GM18909 (cell line): ENCODE measurements around the gene BNC2.

Source experiments
- ATAC-seq: cut with Tn5 transposase; IDR thresholded peaks from one replicate; pipeline ENCODE4 v1.9.1; 2021; ENCODE audit warnings: mild to moderate bottlenecking; ENCODE audit not compliant: unreplicated experiment, poor library complexity

Gene BNC2

GRCh38 chr9:16645970-16646369 lies 224.5 kb downstream of the BNC2 start:
- no peak for ATAC-seq

DNA sequence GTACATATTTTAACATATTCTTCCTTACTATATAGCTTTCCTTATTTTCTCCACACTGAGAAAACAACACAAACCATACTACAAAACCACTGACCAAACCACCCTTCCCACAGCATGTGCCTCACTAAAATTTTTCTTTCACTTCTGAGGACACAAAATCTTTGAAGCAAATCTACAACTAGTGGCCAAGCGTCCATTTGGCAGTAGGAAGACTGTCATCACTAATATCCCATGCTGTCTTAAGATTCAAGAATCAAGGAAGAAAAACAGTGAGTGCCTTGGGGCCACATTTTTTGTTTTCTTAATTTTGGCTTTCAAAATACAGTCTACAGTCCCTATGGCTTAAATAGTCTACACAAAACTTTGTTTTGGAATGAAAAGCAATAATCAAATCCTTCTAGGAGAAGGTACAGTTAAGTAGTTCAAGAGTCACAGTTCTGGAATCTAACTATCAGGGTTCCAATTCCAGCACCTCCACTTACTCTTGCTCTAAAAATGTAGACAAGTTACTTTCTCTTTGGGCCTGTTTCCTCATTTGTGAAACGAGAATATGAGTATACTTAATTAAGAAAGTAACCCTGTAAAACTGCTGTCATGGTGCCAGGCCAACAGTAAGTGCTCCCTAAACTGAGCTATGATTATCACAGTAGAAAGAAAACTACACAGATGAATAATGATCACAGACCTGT lies 227.9 kb downstream of the BNC2 start:
- ATAC-seq, result no peak

GRCh38 chr9:16640649-16641048 lies 229.8 kb downstream of the BNC2 start:
- ATAC-seq, result no peak

- no peak for ATAC-seq
These were observed 230.8 kb downstream of the BNC2 start for GRCh38 chr9:16639644-16640043.

DNA sequence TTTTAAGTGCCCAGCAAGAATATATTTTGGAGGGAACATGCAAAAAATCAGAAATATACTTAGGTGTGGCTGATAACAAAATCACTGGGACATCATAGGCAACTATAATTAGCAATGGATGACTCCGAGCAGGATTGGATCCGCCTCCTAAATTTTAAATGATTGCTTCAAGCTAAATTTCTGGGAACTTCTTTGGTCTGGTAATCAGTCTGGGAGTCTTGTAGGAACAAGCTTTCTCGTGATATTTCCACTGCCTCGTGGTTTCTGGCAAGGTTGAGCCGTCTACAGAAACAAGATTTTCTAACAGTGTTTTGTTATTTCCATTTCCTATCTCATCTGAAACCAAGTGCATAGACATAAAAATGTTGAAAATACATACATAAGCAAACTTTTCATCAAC lies 232.6 kb downstream of the BNC2 start:
- ATAC-seq, result no peak

DNA sequence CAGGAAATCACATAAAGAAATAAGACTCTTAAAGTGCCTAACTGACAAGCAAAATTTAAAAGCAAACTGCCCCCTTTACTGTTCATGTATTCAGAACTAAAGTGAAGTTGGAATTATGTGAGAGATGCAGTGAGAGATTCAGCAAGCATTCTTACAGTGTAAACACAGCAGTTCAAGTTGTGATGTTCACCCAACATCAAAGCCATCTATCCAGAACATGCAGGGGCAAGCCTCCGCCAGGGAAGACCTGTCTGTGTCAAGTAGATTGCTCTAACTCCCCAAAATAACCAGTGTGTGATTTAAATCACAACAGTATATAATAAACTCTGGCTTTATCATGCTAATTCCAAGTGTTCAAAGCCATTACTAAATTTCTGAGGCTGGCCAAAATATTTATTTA lies 233.3 kb downstream of the BNC2 start:
- ATAC-seq, result no peak

- ATAC-seq, result no peak
These were observed 236.7 kb downstream of the BNC2 start for GRCh38 chr9:16633794-16634193.

GRCh38 chr9:16628413-16628812 lies 242.1 kb downstream of the BNC2 start:
- no peak for ATAC-seq

- no peak for ATAC-seq
These were observed 242.5 kb downstream of the BNC2 start for GRCh38 chr9:16627967-16628366.

- no peak for ATAC-seq
These were observed 242.9 kb downstream of the BNC2 start for GRCh38 chr9:16627521-16627920.

DNA sequence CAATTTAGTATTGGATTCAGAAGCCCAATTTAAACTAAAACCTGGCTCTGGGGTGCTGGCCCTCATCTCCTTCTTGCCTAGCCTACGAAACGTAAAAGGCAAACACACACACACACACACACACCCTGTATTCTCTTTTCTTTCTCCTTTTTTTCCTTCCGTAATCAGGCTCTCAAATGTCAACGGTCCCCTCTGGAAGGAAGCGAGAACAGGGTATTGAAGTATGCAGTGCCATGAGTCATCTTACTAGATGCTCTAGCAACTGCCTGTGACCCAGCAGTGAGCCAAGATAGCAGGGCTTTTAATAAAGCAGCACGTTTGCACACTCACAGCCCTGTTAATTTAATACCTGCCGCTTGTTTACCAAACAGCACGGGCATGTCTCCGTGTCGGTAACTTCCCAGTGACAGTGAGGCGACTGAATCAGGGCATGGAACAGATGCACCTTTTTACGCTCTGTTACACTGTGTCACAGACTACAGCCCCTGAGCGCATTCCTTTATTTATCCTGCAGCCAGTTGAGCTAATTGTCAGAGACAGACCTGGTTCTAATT lies 243.8 kb downstream of the BNC2 start:
- no peak for ATAC-seq

DNA sequence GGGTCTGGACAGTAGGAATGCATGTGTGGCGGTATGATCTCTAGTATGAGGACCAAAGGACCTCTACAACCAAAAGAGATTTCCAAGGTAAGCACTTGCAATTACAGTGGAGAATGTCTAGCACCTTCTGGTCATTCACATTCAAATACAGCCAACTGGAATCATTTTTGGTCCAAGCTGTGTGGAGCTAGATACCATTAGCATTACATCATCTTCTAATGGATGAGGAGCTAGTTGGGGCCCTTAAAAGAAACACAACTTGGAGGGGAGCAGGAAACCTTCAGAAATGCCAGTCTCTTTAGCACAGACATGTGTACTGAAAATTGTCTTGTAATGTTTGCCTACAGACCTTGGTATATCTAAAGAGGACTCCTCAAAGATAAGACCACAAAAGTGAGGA lies 244.7 kb downstream of the BNC2 start:
- no peak for ATAC-seq

DNA sequence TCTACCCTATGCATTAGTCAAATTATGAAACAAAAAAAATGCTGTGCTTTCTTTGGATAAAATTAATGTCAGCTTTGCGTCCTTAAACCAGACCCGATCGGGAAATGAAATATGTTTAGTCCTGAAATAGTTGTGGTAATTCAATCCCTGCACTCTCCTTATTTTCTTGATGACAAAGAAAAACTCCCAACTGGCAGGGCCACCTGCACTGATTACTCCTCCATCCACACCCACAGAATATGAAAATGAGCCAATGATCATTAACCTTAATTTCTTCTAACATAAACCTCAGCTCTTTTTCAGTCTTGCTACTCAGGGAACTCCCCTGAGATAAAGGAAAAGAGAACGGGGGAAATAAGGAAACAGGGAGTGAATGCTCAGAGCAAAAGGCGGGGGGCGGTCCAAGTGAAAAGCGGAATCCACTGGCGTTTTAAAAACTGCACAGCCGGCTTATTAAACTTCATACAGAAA lies 245.3 kb downstream of the BNC2 start:
- ATAC-seq, result no peak

- no peak for ATAC-seq
These were observed 245.7 kb downstream of the BNC2 start for GRCh38 chr9:16624744-16625117.

DNA sequence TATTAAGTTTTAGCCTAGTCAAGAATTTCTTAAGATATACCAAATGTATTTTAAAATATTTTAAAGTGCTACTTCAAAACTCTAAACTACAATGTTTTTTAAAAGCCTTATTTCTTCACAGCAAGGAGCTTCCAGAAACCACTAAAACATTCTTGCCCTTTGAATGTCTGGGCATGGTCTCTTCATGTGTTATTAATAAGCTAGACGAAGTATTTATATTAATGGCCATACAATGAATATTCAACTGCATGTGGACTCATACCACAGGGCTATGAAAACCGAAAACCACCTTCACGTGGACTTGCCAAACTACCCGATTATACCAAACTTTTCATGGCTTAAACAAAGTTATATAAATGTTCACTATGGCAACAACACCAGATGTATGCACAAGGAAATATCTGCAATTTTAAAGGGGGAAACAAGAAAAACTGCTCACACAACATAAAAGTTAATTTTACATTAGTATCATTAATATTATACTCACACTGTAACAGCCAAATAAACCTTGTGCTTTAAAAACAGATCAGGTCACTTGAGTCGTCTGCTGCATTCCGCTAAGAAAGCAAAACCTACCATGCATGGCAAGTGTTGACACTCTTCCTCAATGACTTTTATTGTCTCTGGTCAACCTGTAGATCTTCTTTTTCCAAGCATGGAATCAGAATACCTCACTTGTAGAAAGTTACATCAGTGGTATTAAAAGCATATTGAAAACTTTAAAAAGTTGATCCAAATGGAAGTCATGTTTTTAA lies 246.3 kb downstream of the BNC2 start:
- no peak for ATAC-seq

DNA sequence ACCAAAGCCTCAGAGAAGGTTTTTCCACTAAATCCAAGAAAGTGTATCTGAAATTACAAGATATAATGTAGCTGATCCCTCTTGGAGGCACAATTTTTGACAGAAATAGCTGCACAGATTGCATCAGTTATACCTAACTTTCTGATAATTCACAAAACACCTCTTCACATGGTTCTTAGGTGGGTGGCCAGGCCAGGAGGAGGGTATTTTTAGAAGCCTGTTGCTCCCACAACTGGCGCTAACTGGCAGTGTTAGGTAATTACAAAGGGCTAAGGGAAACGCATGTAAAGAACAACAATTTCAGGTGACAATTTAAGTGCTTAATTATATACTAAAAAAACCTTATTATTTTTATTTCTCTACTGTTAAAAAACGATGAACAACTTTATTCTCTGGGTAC lies 247.9 kb downstream of the BNC2 start:
- ATAC-seq, result no peak

DNA sequence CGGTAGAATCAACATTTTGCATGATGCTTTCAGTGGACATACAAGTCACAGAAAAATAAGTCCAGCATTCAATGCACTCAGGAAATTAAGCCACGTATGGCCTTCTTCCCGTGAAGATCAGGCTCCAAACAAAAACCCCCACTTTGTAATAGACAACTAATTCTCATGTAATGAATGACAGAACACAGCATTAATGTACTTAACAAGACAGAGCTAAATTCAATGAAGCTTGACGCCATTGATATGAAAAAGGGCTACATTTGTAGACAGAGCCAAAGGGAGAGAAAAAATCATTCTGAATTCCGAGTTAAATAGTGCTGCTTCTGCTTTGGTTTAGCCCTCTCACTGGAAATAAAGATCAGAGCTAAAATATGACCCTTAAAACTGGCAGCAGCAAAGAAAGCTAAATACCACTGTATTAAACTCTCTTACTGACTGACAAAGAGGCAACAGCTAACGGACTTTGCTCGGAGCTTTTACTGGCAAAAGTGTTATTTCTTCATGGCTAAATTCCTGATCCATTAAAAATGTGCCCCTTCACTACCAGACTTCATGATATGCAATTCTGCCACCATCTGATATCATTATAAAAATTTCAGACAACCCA lies 250.5 kb downstream of the BNC2 start:
- no peak for ATAC-seq

DNA sequence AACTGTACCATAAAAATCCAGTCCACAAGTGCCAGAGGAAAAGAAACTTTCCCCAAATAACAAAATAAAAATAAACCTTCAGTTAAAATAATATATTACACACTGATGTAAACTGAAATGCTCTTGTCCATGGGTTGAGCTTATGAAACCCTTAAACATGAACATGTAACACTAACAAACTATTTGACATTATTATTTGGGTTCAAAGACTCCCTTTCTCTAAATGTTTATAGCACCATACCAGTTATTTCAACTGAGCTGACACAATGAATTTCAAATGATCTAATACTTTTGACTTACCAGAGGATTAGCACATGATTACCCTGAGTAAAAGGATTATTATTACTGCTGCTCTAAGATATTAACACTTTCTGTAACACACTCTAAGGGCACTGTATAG lies 251.1 kb downstream of the BNC2 start:
- ATAC-seq, result no peak

GRCh38 chr9:16618524-16618923 lies 251.9 kb downstream of the BNC2 start:
- ATAC-seq, result no peak

DNA sequence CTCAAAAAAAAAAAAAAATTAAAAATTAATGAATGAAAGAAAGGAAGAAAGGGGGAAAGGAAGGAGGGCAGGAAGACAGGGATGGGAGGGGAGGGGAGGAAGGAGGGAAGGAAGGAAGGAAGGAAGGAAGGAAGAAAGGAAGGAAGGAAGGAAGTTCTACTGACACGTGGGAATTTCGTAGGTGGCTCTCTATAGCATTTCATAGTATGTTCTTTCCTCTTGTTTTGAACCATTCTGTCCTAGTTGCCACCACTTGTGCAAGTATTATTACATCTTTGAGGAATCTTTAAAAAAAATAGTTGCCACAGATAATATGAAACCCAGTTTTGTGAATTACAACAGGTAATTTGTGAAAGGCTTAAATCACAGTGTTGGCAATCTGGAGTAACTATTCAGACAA lies 253.8 kb downstream of the BNC2 start:
- ATAC-seq, result no peak

GRCh38 chr9:16615451-16615850 lies 255.0 kb downstream of the BNC2 start:
- ATAC-seq, result no peak
